BJ (cell line): Measurements from ENCODE around the gene SRSF9. TPM values are rescaled to one million over a fixed set of nuclear protein-coding genes. Genes with fewer than 3 reads are reported as not detected.
A peak's percentile ranks its signal among the peaks of the same experiment; 100 is the strongest.

Experiments
- CTCF ChIA-PET: fragments of 350-600 bp; formaldehyde crosslinking; extraction: SDS; loops from one replicate; lab custom pipeline; 2021; ENCODE audit warnings: antibody characterized with exemption, inconsistent platforms; lab: Yijun Ruan, JAX
- POLR2A ChIA-PET: fragments of 300-600 bp; sonication (Branson Sonifier 250); formaldehyde crosslinking; extraction: SDS; loops from one replicate; lab custom pipeline; 2021; ENCODE audit warnings: antibody characterized with exemption; lab: Charles Lee
- DNase-seq: peaks from one replicate; pipeline ENCODE4 v3.0.0-alpha.2; 2011; ENCODE audit warnings: low read depth
- H3K27me3 ChIP-seq: 2 replicates; pipeline ENCODE4 v1.6.0; 2011; ENCODE audit warnings: low read length; ENCODE audit not compliant: control insufficient read depth, insufficient read depth
- H3K36me3 ChIP-seq: 2 replicates; pipeline ENCODE4 v1.5.1; 2011; ENCODE audit warnings: low read length; ENCODE audit not compliant: control insufficient read depth, insufficient read depth
- H3K4me3 ChIP-seq: 2 replicates; pipeline ENCODE4 v1.5.1; 2011; ENCODE audit warnings: low read depth, mild to moderate bottlenecking, control low read depth, low read length
- polyA plus RNA-seq: library from polyadenylated mRNA; depleted of rRNA; stranded (reverse); fragments of >200 nt; gene quantifications from 2 replicates; pipeline ENCODE4 v1.2.3, GENCODE V29; 2011
- TF ChIP-seq, protein P1 (sequence below): IDR thresholded peaks from 2 replicates; pipeline ENCODE4 v1.5.1; 2011; ENCODE audit warnings: low read depth, mild to moderate bottlenecking, control low read depth, inconsistent platforms, low read length, moderate library complexity; ENCODE audit not compliant: insufficient read depth

Gene SRSF9
- polyA plus RNA-seq, 1 experiment: 88.0 TPM

DNA sequence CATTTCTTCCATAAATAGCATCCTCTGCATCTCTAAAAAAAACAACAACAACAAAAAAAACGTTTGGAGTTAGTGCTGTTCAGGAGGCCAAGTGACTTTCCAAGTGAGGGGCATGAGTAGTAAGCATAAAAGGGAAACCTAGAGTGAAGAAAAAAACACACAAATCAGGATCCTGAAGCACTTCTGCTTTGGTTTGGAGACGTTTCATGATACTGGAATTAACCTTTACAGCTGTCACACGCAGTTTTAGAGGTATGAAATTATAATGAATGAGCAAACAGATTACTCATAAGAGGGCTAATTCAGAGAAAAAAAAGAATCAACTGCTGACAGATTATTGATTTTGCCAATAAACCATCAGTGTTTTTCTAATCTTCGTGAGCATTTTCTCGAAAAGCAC, 3.8 kb downstream of the SRSF9 start:
- Histone ChIP-seq H3K36me3 (peaks cover 27% of the 10 kb centered on the region), H3K4me3 (no peak overlapping the region), H3K27me3 (no peaks in the 10 kb centered on the region)
- CTCF ChIA-PET: interaction anchor here (0.6 to 6.0 kb wide), 8 partner anchors 8 to 182 kb away, joined by 3 to 57 read pairs (median 4); no protein-coding TSS in a partner anchor
- DNase-seq: no peak
- TF ChIP-seq, protein P1, sequence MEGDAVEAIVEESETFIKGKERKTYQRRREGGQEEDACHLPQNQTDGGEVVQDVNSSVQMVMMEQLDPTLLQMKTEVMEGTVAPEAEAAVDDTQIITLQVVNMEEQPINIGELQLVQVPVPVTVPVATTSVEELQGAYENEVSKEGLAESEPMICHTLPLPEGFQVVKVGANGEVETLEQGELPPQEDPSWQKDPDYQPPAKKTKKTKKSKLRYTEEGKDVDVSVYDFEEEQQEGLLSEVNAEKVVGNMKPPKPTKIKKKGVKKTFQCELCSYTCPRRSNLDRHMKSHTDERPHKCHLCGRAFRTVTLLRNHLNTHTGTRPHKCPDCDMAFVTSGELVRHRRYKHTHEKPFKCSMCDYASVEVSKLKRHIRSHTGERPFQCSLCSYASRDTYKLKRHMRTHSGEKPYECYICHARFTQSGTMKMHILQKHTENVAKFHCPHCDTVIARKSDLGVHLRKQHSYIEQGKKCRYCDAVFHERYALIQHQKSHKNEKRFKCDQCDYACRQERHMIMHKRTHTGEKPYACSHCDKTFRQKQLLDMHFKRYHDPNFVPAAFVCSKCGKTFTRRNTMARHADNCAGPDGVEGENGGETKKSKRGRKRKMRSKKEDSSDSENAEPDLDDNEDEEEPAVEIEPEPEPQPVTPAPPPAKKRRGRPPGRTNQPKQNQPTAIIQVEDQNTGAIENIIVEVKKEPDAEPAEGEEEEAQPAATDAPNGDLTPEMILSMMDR: no peak
- POLR2A ChIA-PET: no interaction called here

DNA sequence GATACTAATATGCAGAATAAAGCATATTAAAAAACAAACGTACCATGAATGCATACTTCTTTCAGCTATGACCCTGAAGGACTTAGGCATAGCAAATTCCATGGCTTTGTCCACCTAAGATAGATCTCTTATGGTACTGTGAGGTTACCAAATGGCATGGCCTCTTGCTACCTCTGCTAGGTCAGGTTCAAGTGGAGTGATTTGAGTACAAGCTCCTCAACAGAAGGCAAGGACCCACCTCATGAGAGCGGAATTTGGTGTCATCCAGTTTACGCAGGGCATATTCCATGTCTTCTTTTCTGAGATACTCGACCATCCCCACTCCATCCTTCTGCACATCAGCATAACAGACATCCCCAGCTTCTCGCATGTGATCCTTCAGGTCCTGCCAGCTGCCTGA, 5.8 kb downstream of the SRSF9 start:
- Histone ChIP-seq H3K27me3 (no peaks in the 10 kb centered on the region), H3K4me3 (no peak overlapping the region), H3K36me3 (peaks cover 35% of the 10 kb centered on the region)
- POLR2A ChIA-PET: no interaction called here
- DNase-seq: no peak
- CTCF ChIA-PET: interaction anchor here (0.7 to 2.6 kb wide), 4 partner anchors 10 to 110 kb away, joined by 3 to 6 read pairs (median 3); no protein-coding TSS in a partner anchor
- TF ChIP-seq, protein P1: no peak

DNA sequence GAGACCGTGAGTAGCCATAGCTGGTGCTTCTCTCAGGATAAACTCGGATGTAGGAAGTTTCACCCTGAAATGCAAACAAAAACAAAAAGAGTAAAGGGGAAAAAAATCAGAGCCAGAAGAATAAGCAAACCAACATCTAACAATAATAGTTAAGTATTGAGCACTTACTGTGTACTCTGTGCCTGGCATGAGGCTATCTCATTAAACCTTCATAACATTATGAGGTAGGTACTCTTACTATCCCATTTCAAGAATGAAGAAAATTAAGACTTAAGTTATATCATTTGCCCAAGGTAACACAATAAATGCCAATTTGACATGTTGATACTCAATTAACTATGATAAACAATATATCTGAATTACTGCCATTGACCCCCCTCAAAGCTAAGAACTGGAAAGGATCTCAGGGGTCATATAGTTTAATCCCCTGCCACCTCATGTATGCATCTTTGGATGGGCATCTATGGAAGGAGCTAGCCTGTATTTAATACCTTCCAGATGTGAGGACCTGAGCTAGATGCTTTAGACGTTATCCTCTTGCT, 7.4 kb downstream of the SRSF9 start:
- TF ChIP-seq, protein P1: no peak
- H3K4me3 ChIP-seq: no peak overlapping the region
- ChIA-PET CTCF (interaction anchor here (1.2 kb wide), 1 partner anchor 10 kb away, joined by 4 read pairs; no protein-coding TSS in a partner anchor), POLR2A (interaction anchor here (0.7 kb wide), 1 partner anchor 25 kb away, joined by 3 read pairs; no protein-coding TSS in a partner anchor)
- peaks cover 40% of the 10 kb centered on the region for H3K36me3 ChIP-seq
- no peaks in the 10 kb centered on the region for H3K27me3 ChIP-seq
- no peak for DNase-seq

DNA sequence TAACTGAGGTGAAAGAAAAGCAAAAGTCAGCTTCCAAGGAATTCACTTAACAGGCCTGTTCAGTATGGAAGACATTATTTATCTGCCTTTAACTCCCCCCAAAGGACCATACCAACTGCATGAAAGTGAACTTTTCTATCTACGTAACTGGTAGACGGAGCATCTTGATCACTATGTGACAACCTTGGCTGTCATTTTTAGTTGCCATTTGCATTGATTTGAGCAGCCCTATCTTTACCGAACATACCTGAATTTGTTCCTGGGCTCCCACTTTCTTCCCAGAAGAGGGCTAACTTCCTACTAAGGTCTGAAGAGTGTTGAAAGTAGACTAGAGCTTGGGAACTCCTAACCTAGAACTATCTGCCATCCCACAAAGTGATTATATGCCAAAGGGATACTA, 9.4 kb downstream of the SRSF9 start:
- POLR2A ChIA-PET: no interaction called here

DNA sequence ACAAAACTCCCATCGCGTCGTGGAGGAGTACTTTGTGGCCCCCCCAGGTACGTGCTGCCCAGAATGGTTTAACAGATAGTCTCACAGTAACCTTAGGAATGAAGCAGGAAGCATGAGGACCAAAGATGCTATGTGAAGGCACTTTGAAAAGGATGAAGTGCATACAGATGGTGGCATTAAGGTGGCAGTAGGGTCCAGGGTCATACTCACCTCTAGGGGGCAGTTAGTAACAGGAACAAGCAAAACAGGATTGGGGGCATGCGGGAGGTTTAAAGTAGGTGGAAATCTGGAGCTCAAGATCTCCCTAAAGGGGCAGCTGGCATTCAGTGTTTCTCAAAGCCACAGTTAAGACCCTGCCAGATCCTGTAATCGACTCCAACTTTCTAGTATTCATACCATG, 12.4 kb downstream of the SRSF9 start:
- peaks cover 27% of the 10 kb centered on the region for H3K36me3 ChIP-seq
- no peak for DNase-seq
- TF ChIP-seq, protein P1: peak; percentile 45; the same call in 1 of the 2 replicates
- POLR2A ChIA-PET: no interaction called here
- CTCF ChIA-PET: interaction anchor here (0.6 to 6.5 kb wide), 6 partner anchors 11 to 124 kb away, joined by 3 to 57 read pairs (median 3); partner anchors contain the start of genes POP5 and SRSF9
- no peak overlapping the region for H3K4me3 ChIP-seq
- no peaks in the 10 kb centered on the region for H3K27me3 ChIP-seq

More for the DNA sequence above, 9.4 kb downstream of the SRSF9 start:
- CTCF ChIA-PET: interaction anchor here (6.5 kb wide), 1 partner anchor 8 kb away, joined by 57 read pairs; the partner anchor contains the start of gene SRSF9
- H3K36me3 ChIP-seq: peaks cover 42% of the 10 kb centered on the region
- TF ChIP-seq, protein P1: no peak
- no peak for DNase-seq
- no peaks in the 10 kb centered on the region for H3K27me3 ChIP-seq
- H3K4me3 ChIP-seq: no peak overlapping the region
